GM19239 (cell line): ENCODE results near the gene BCOR.

Source experiments
- DNase-seq: peaks from one replicate; pipeline ENCODE4 v3.0.0; 2011; ENCODE audit warnings: low spot score; ENCODE audit not compliant: insufficient read length
- FAIRE-seq: peaks from 2 replicates; lab custom pipeline; 2011; peaks lifted over from hg19 to GRCh38; lab: Jason Lieb, UNC

BCOR gene

DNA sequence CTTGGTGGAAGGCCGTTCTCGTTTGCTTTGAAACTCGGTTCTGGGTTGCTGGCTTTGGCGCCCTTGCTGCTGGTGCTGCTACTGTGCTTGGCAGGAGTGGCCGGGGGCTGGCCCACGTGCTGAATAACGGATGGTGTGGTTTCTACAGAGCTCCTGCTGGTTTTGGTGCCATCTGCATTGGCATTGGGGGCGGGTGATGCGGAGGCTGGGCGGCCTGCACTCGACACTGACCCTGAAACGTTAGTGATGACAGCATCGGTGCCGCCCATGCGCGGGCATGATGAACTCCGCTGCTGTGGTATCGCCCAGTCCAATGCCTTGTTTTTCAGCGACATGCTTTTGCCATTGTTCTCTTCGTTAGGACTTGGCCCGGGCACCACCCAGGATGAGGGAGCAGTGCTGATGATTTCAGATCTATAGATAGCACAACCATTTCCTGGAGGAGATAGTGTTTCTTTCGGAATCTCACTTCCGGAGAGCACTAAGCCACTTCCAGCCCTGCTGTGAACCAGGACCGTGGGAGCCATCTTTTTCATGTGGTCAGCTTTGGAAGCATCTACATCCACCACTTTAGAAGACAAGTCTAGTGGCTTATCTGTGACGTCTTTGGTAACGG, 24.2 kb downstream of the BCOR start:
- FAIRE-seq (no peak), DNase-seq (no peak)

- FAIRE-seq (no peak), DNase-seq (no peak)
Measured at GRCh38 chrX:40072246-40072645, 25.5 kb downstream of the BCOR start.

DNA sequence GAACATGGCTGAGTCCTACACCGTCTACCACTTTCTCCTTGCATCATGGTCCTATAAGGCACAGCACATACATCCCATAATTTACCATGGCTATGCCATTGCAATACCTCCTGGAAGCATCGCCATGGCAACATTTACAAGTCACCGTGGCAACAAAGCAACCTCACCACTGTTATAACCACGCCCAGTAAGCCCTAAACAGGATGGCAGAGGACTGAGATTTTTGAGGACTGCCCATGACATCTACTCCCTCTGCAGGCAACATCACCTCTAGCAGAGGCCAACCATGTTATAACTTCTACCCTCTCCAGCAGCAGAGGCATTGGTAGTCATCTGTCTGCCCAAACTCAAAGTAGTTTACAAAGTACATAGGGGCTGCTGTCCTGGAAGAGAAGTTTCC, 29.7 kb downstream of the BCOR start:
- no peak for FAIRE-seq
- DNase-seq, result no peak

- DNase-seq, result no peak
- FAIRE-seq, result no peak
Measured at GRCh38 chrX:40066700-40067099, 31.1 kb downstream of the BCOR start.

DNA sequence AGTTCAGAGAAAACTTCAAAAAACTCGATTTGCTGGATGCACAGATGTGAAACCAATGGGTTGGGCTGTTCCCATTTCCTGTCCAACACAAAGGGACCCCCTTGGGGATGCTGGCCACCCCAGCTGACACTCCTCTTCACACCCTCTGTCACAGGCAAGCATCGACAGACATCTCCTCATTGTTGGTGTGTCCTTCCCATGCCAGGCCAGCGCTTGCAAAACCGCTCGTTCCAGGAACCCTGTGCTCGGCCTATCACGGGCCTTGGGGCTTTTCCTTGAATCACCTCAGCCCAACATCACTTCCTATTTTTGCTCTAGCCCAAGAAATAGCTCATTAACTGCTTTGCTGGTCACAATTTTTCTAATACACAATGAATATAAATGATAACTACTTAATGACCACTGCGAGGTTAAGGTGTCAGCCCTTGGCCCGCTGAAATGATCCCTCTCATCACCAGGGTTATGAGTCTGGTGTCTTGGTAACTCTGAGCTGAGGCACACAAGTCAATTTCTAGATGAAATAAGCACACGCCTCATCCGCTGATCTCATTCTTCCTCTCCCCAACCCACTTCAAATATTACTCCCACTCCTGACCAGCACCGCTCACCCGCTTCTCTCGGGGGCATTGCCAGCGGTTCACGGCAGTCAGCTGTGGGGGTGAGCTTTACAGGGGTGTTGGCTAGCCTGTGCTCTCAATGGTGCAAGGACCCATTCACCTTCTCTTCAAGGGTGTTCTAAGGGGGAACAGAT, 32.3 kb downstream of the BCOR start:
- FAIRE-seq (no peak), DNase-seq (no peak)

DNA sequence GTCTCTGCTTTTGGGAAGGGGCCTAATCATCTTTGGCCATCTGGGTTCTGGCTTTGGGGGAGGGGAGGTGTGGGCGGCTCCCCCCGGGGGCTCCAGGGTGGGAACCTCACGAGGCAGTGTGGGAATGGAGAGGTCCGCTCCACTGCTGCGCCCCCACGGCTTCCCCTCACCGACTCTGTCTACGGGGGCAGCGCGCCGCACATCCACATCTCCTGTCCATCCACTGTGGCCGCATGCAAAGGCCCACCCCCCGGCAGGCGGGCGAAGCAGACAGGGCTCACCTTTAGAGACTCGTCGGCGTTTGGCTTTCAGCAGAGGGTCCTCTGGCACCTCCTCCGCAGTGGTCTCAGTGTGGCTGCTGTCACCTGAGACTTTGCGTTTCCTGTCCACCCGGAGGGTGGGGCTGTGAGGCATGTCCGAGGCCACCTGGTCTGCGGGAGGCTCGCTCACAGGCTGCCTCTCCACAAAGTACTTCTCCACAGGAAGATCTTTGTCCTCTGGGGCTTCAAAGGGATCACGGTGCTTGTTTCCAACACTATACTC, 33.6 kb downstream of the BCOR start:
- DNase-seq, result no peak
- FAIRE-seq, result no peak

DNA sequence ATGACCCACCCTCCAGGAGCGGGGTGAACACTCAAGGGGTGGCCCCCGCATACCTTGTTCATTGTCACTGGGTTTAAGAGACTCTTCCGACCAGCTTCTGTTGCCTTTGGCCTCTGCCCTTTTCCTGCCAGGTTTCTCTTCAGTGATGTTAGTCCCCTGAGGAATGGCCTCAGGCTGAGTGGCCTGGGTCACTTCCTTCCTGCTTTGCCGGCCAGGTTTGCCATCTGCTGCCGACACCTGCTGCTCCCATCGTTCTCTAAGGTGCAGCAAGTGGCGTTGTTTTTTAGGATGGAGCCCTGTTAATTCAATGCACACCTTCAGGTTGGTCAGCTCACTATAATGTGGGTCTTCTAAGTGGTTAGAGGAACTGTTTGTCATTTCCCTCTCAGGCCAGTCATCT, 34.2 kb downstream of the BCOR start:
- FAIRE-seq, result no peak

DNA sequence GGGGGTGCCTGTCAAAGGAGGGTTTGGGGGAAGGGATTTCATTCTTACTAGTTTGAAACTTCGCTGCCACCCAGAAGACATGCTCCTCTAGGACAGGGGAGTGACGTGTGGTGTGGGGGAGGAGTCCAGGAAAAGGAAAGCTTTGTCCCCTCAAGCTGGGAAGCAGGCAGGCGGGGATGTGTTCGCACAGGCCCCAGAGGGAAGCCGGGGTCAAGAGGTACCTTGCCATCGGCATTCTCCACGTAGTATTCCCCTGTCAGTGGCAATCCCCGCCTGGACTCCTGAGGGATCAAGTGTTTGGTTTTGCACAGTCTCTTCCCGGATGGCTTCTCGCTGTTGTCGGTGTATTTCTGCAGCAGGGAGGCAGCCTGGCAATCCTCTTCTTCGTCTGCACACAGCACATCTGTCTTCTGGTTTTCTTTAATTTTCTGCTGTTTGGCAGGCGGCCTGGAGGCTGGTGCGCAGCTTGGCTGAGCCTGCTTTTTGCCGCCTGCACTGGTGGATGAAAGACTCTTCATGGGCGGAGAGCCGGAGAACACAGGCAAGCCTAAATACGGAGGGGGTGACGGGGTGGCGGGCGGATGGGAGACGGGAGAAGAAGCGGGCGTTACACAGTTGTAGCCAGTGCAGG, 35.1 kb downstream of the BCOR start:
- no peak for FAIRE-seq
- DNase-seq, result no peak

More for the DNA sequence above, 34.2 kb downstream of the BCOR start:
- no peak for DNase-seq

GRCh38 chrX:40061871-40062524, 35.8 kb downstream of the BCOR start:
- FAIRE-seq (no peak), DNase-seq (no peak)

DNA sequence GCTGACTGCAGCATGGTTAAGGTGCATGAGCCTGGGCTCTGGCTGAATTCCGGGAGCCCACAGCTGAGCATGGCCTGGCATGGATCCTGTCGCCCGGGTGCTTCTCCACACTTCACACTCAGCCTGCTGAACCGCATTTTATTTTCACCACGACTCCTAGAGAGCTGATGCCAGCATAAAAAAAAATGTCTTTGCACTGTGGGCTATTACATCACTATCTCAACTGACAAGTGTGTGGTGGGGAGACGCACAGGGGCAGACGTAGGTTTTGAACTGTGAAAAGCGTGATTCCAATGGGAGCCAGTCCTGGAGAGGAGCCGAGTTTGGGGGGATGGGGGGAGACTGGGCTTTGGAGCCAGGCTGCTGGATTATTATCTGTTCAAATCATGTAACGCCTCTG, 36.8 kb downstream of the BCOR start:
- no peak for DNase-seq
- FAIRE-seq, result no peak

DNA sequence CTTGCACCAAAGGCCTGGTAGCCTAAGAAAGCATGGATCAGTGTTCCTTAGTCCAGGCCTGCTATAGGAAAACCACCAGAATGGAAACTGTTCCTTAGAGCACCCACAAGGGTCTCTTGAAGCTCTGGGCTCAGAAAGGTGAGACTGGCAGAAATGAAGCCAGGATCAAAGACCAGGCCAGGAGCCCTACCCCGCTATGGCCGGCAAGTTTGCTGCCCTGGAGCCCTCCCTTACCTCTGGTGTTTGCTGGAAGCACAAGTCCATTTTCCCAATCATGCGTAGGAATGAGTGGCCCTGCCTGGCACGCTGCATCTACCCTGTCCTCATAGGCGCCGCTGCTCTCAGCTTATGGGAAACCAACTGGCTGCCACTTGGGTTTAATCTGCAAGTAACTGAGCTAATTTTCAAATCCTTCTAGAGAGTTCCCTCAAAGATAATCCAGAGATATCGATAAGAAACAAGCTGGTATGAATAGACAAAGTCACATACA, 37.4 kb downstream of the BCOR start:
- DNase-seq, result no peak
- FAIRE-seq, result no peak

- DNase-seq (no peak), FAIRE-seq (no peak)
Measured at GRCh38 chrX:40058719-40059118, 39.0 kb downstream of the BCOR start.

DNA sequence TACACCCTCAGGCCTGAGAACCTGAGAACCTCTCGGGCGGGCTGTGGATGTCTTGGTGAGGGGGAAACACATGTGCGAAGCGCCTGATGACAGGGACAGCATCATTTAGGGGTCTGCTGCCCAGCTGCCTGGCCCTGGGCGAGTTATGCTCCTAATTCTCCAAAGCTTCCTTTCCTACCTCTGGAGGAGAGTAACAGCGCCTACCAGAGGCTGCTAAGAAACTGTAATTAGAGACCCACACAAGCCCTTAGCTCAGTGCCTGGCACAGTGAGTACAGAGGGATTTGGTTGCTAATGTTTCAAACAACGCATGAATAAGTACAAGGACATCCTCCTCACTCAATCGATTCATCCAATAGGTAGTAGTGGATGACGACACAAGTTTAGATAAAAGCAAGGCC, 40.4 kb downstream of the BCOR start:
- peak; percentile 14 for FAIRE-seq

GRCh38 chrX:40056420-40056819, 41.3 kb downstream of the BCOR start:
- FAIRE-seq (peak; percentile 60), DNase-seq (no peak)

More for the DNA sequence above, 40.4 kb downstream of the BCOR start:
- DNase-seq, result no peak

DNA sequence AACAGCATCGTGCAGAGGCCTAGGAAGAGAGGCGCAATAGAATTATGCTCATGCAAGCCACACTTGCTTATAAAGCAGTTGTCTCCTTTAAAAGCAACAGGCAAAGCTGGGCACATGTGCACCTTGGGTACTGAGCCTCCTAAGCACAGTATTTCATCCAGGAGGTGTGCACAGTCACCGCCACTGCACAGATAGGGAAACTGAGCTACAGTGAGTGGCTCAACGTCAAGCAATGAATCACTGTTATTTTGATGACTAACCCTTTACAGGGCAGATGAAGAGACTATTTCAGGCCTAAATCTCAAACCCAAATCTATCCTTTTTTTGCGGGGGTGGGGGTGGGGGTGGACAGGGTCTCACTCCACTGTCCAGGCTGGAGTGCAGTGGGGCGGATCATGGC, 42.3 kb downstream of the BCOR start:
- FAIRE-seq, result no peak
- DNase-seq, result no peak

GRCh38 chrX:40054793-40055192, 43.0 kb downstream of the BCOR start:
- DNase-seq (no peak), FAIRE-seq (no peak)

GRCh38 chrX:40050532-40050931, 47.2 kb downstream of the BCOR start:
- no peak for FAIRE-seq
- no peak for DNase-seq

DNA sequence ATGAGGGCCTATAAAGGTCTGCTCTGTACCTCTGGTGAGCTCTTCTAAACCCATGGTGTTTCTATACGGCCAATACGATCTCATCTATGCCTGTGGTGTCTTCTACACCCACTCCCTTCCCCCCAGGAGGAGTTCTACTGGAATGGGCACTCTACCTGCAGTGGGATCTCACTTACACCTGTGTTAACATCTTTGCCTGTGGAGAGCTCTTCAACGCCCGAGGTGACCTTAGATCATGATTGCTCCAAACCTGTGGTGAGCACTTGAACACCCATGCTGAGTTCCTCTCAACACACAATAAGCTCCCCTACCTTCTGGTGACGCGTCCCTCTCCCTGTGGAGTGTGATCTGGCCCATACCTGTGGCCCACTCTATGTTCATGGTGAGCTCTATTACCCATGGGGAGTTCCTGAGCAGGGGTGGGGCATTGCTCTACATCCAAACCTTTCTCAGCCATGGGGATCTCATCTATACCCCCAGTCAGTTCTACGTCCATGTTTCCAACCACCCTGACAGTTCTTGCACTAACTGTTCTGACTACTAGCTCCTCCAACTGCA, 48.6 kb downstream of the BCOR start:
- FAIRE-seq (no peak), DNase-seq (no peak)

DNA sequence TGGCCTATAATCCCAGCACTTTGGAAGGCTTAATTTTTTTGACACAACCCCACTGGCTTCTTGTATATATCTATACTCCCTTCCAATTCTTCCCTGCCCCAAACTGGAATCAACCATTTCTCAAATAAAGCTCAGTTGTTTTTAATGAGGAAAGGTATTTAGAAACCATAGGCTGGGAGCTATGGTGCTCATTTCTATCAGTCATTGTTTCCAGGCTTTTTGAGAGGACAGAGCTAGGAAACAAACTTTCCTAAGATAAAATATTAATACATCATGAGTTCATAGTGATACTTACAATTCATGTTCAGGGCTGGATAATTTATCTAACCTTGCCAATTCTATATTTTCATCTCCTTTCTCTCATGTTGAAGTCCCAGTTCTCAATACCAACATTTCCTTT, 50.3 kb downstream of the BCOR start:
- no peak for DNase-seq
- FAIRE-seq, result no peak

DNA sequence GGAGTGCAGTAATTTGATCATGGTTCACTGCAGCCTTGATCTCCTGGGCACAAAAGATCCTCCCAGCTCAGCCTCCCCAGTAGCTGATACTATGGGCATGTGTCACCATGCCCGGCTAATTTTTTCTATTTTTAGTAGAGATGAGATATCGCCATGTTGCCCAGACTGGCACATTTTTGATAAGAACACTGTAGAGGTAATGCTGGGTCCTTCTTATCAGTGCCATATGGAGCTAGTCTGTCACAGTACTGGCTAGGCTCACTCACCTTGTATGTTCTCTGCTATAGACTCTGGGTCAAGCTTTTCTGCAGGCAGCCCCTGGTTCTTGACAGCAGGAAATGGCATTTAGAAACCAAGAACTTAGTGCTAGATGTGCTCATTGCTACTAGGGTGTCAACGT, 53.9 kb downstream of the BCOR start:
- no peak for DNase-seq
- no peak for FAIRE-seq
